Measurements from ENCODE around the gene SEMA6D. TPM values are rescaled to one million over a fixed set of nuclear protein-coding genes. Genes with fewer than 3 reads are reported as not detected.

Gene SEMA6D
- polyA plus RNA-seq, 1 of the 3 experiments (the other 2 are of a cell fraction), result 0.30 TPM

DNA sequence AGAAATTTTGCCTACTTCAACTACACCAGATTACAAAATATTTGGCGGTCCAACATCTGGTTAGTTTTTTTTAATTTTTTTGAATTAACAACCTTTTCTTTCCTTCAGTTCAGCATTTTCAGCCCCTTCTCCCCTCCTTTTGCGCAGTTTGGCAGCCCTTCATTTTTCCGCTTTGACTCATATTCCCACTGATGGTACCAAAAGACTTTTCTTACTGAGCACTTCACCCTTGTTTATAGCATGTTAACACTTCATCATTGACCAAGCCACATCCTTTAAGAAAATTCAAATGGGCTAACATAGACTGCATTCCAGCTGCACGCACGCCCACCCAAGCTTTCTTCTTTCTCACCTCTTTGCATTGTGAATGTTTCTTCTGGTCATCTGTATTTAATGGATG is 49.7 kb downstream of the SEMA6D start (continued):
- TF ChIP-seq NFIC (IDR thresholded peaks at IDR 0.05; ENCODE audit: borderline replicate concordance) (no peak), FOXJ3 (CRISPR knock-in tag; IDR thresholded peaks at IDR 0.05) (no peak), EP300 (IDR thresholded peaks at IDR 0.05; ENCODE audit: borderline replicate concordance in 1 of 2, low read depth in 1 of 2, low read length in 1 of 2) (no peak), SMC3 (IDR thresholded peaks at IDR 0.05; ENCODE audit: low read depth, low read length) (no peak)

GRCh38 chr15:47768735-47769134 is 51.4 kb downstream of the SEMA6D start:
- Histone ChIP-seq H4K20me1 (ENCODE audit: insufficient read depth) (no peaks in the 10 kb centered on the region), H3K9ac (no peak overlapping the region), H3K9me3 (no peaks in the 10 kb centered on the region), H2AFZ (ENCODE audit: low read depth) (no peak overlapping the region), H3K36me3 (replicated peaks in 1 of 2; ENCODE audit: control insufficient read depth in 1 of 2, insufficient read depth in 2 of 2, low read length in 1 of 2) (no peaks in the 10 kb centered on the region), H3K9me2 (no peaks in the 10 kb centered on the region), H3K4me3 (ENCODE audit: low read depth in 2 of 2, low read length in 1 of 2) (no peak overlapping the region), H3K79me2 (ENCODE audit: insufficient read depth) (no peaks in the 10 kb centered on the region), H3F3A (replicated peaks; ENCODE audit: insufficient read depth) (no peaks in the 10 kb centered on the region), H3K4me1 (ENCODE audit: control insufficient read depth in 1 of 2, insufficient read depth in 2 of 2, low read depth in 1 of 2, low read length in 1 of 2) (no peaks in the 10 kb centered on the region), H3K27ac (ENCODE audit: low read depth in 2 of 2, low read length in 1 of 2) (no peak overlapping the region), H3K4me2 (no peak overlapping the region), H3K27me3 (ENCODE audit: insufficient read depth) (no peaks in the 10 kb centered on the region; the same call in 1 of the 2 replicates)
- POLR2A ChIA-PET, result no interaction called here
- no peak for DNase-seq
- CTCF ChIA-PET, result interaction anchor here (1.3 to 1.5 kb wide), 2 partner anchors 16 to 57 kb away, joined by 3 to 4 read pairs; no protein-coding TSS in a partner anchor
- no peak for TF ChIP-seq JUND (IDR thresholded peaks at IDR 0.05)
- TF ChIP-seq ELF1 (IDR thresholded peaks at IDR 0.05), result no peak
- TF ChIP-seq RAD21 (IDR thresholded peaks at IDR 0.05; ENCODE audit: low read length), result no peak
- TF ChIP-seq, protein P1, sequence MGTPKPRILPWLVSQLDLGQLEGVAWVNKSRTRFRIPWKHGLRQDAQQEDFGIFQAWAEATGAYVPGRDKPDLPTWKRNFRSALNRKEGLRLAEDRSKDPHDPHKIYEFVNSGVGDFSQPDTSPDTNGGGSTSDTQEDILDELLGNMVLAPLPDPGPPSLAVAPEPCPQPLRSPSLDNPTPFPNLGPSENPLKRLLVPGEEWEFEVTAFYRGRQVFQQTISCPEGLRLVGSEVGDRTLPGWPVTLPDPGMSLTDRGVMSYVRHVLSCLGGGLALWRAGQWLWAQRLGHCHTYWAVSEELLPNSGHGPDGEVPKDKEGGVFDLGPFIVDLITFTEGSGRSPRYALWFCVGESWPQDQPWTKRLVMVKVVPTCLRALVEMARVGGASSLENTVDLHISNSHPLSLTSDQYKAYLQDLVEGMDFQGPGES (IDR thresholded peaks at IDR 0.05; ENCODE audit: low read depth, low read length), result no peak
- TF ChIP-seq CHD2 (IDR thresholded peaks at IDR 0.05; ENCODE audit: low read length, partially characterized antibody), result no peak
- no peak for TF ChIP-seq RFX5 (IDR thresholded peaks at IDR 0.05; ENCODE audit: low read length)
- no peak for TF ChIP-seq NRF1 (IDR thresholded peaks at IDR 0.05; ENCODE audit: low read depth, low read length)
- no peak for TF ChIP-seq EZH2phosphoT487 (IDR thresholded peaks at IDR 0.05; ENCODE audit: borderline replicate concordance, low read depth)
- 63% methylated on average over 5 of the region's 5 CpGs for WGBS (ENCODE audit: low lambda C conversion rate)

- no peak for DNase-seq
- no peak overlapping the region for H3K4me2 ChIP-seq
- H3K4me3 ChIP-seq (ENCODE audit: low read depth in 2 of 2, low read length in 1 of 2), result no peak overlapping the region
- H4K20me1 ChIP-seq (ENCODE audit: insufficient read depth), result no peaks in the 10 kb centered on the region
- H3K36me3 ChIP-seq (replicated peaks in 1 of 2; ENCODE audit: control insufficient read depth in 1 of 2, insufficient read depth in 2 of 2, low read length in 1 of 2), result no peaks in the 10 kb centered on the region
- 42% methylated on average over 5 of the region's 5 CpGs for WGBS (ENCODE audit: low lambda C conversion rate)
- H3K79me2 ChIP-seq (ENCODE audit: insufficient read depth), result no peaks in the 10 kb centered on the region
- H3K27me3 ChIP-seq (ENCODE audit: insufficient read depth), result no peaks in the 10 kb centered on the region; the same call in 1 of the 2 replicates
- H3F3A ChIP-seq (replicated peaks; ENCODE audit: insufficient read depth), result no peaks in the 10 kb centered on the region
- no peak overlapping the region for H2AFZ ChIP-seq (ENCODE audit: low read depth)
- H3K27ac ChIP-seq (ENCODE audit: low read depth in 2 of 2, low read length in 1 of 2), result no peak overlapping the region
- H3K9ac ChIP-seq, result no peak overlapping the region
- H3K9me3 ChIP-seq, result no peaks in the 10 kb centered on the region
- ChIA-PET CTCF (interaction anchor here (1.3 to 1.5 kb wide), 2 partner anchors 16 to 57 kb away, joined by 3 to 4 read pairs; no protein-coding TSS in a partner anchor), POLR2A (no interaction called here)
- H3K9me2 ChIP-seq, result no peaks in the 10 kb centered on the region
- H3K4me1 ChIP-seq (ENCODE audit: control insufficient read depth in 1 of 2, insufficient read depth in 2 of 2, low read depth in 1 of 2, low read length in 1 of 2), result no peaks in the 10 kb centered on the region
- no peak for TF ChIP-seq FOXM1 (IDR thresholded peaks at IDR 0.05; ENCODE audit: low read depth)
- no peak for TF ChIP-seq USF1 (IDR thresholded peaks at IDR 0.05; ENCODE audit: borderline replicate concordance, low read depth)
- TF ChIP-seq GABPA (IDR thresholded peaks at IDR 0.05; ENCODE audit: low read depth), result no peak
- TF ChIP-seq, protein P2, sequence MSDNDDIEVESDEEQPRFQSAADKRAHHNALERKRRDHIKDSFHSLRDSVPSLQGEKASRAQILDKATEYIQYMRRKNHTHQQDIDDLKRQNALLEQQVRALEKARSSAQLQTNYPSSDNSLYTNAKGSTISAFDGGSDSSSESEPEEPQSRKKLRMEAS (IDR thresholded peaks at IDR 0.05; ENCODE audit: low read depth), result no peak
- no peak for TF ChIP-seq NFIC (IDR thresholded peaks at IDR 0.05; ENCODE audit: borderline replicate concordance)
- TF ChIP-seq CHD2 (IDR thresholded peaks at IDR 0.05; ENCODE audit: low read length, partially characterized antibody), result no peak
- TF ChIP-seq EP300 (IDR thresholded peaks at IDR 0.05; ENCODE audit: borderline replicate concordance in 1 of 2, low read depth in 1 of 2, low read length in 1 of 2), result no peak
- TF ChIP-seq, protein P3, sequence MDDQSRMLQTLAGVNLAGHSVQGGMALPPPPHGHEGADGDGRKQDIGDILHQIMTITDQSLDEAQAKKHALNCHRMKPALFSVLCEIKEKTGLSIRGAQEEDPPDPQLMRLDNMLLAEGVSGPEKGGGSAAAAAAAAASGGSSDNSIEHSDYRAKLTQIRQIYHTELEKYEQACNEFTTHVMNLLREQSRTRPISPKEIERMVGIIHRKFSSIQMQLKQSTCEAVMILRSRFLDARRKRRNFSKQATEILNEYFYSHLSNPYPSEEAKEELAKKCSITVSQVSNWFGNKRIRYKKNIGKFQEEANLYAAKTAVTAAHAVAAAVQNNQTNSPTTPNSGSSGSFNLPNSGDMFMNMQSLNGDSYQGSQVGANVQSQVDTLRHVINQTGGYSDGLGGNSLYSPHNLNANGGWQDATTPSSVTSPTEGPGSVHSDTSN (IDR thresholded peaks at IDR 0.05), result no peak
- TF ChIP-seq GATA2 (CRISPR knock-in tag; IDR thresholded peaks at IDR 0.05), result no peak
- TF ChIP-seq FOXJ3 (CRISPR knock-in tag; IDR thresholded peaks at IDR 0.05), result no peak
- TF ChIP-seq RCOR1 (IDR thresholded peaks at IDR 0.05; ENCODE audit: low read length), result no peak
- no peak for TF ChIP-seq NRF1 (IDR thresholded peaks at IDR 0.05; ENCODE audit: low read depth, low read length)
- TF ChIP-seq TCF12 (IDR thresholded peaks at IDR 0.05), result no peak
- no peak for TF ChIP-seq MXI1 (IDR thresholded peaks at IDR 0.05; ENCODE audit: low read depth, low read length)
- no peak for TF ChIP-seq ELF1 (IDR thresholded peaks at IDR 0.05)
- TF ChIP-seq USF2 (IDR thresholded peaks at IDR 0.05; ENCODE audit: borderline replicate concordance, low read depth, low read length), result no peak
Measured at GRCh38 chr15:47769166-47769565, 51.9 kb downstream of the SEMA6D start.

All from SK-N-SH (cell line).